Measurements from ENCODE around the gene OTULIN. TPM values are rescaled to one million over a fixed set of nuclear protein-coding genes. Genes with fewer than 3 reads are reported as not detected.

The OTULIN gene
- total and polyA plus RNA-seq, 2 of the 8 experiments (the other 6 are each of a cell fraction or from before 2014, with no cell fraction given) = 5.2 to 34.8 TPM

- H3K4me1 ChIP-seq (replicated peaks in 1 of 4; ENCODE audit: control insufficient read depth in 3 of 4, insufficient read depth in 4 of 4, low read length in 3 of 4) = no peaks in the 10 kb centered on the region
- no peak overlapping the region for H3K18ac ChIP-seq (ENCODE audit: extremely low read depth, low read length)
- no peak overlapping the region for H4K8ac ChIP-seq (ENCODE audit: extremely low read depth, insufficient read depth, low read length)
- no peak for DNase-seq (ENCODE audit: low read depth in 1 of 2, low spot score in 2 of 2)
- no peaks in the 10 kb centered on the region for H3K79me2 ChIP-seq (ENCODE audit: control insufficient read depth in 1 of 2, insufficient read depth in 2 of 2, low read length in 2 of 2)
- H3K36me3 ChIP-seq (ENCODE audit: control insufficient read depth in 2 of 4, insufficient read depth in 4 of 4, low read length in 3 of 4) = peaks cover 2 to 39% (median 16%) of the 10 kb centered on the region in 4 experiments; a peak in 6 of 8 replicates
- H3K14ac ChIP-seq (ENCODE audit: insufficient read length) = no peak overlapping the region
- FAIRE-seq = no peak
- no peak overlapping the region for H3K4me3 ChIP-seq (ENCODE audit: extremely low read depth in 1 of 4, insufficient read depth in 2 of 4, low read depth in 3 of 4, low read length in 4 of 4)
- POLR2A ChIA-PET (ENCODE audit: partially characterized antibody) = interaction anchor here (0.6 to 1.1 kb wide), 2 partner anchors 23 to 324 kb away, joined by 3 to 4 read pairs; no protein-coding TSS in a partner anchor
- peaks cover 2 to 4% of the 10 kb centered on the region in 2 experiments for H4K20me1 ChIP-seq (replicated peaks in 1 of 2; ENCODE audit: control insufficient read depth in 1 of 2, insufficient read depth in 2 of 2, low read length in 2 of 2)
- H3K79me1 ChIP-seq (ENCODE audit: low read depth, low read length) = no peaks in the 10 kb centered on the region
- H2AFZ ChIP-seq (ENCODE audit: low read length) = no peak overlapping the region
- H2BK15ac ChIP-seq (ENCODE audit: low read length) = no peak overlapping the region
- no peaks in the 10 kb centered on the region for H3K9me3 ChIP-seq (ENCODE audit: insufficient read depth in 2 of 2, low read depth in 1 of 2, low read length in 1 of 2)
- no peak overlapping the region for H3K27ac ChIP-seq (ENCODE audit: low read depth, low read length)
- no peak overlapping the region for H3K56ac ChIP-seq (replicated peaks; ENCODE audit: insufficient read length, low read depth, low read length)
- H2BK12ac ChIP-seq (ENCODE audit: low read depth, low read length) = no peak overlapping the region
- H3K23me2 ChIP-seq (ENCODE audit: low read depth, low read length) = no peaks in the 10 kb centered on the region
- no peak overlapping the region for H4K91ac ChIP-seq (replicated peaks; ENCODE audit: insufficient read length, low read length)
- H4K5ac ChIP-seq (ENCODE audit: insufficient read length, low read depth, low read length) = no peak overlapping the region
- no peak for TF ChIP-seq BRCA1 (IDR thresholded peaks at IDR 0.05; ENCODE audit: low read depth, low read length)
- H3K4ac ChIP-seq (replicated peaks; ENCODE audit: insufficient read length, low read depth, low read length) = no peak overlapping the region
- CTCF ChIA-PET (ENCODE audit: partially characterized antibody) = interaction anchor here (0.8 to 4.2 kb wide), 13 partner anchors 9 to 328 kb away, joined by 3 to 54 read pairs (median 4); no protein-coding TSS in a partner anchor
- no peak overlapping the region for H2BK5ac ChIP-seq (ENCODE audit: low read depth, low read length)
- H3K9ac ChIP-seq (replicated peaks in 1 of 4; ENCODE audit: extremely low read depth in 1 of 4, low read depth in 3 of 4, low read length in 3 of 4) = no peak overlapping the region
- H3K4me2 ChIP-seq (ENCODE audit: insufficient read depth in 1 of 2, low read depth in 2 of 2, low read length in 2 of 2) = no peak overlapping the region
- no peak overlapping the region for H3K23ac ChIP-seq (ENCODE audit: insufficient read length)
- no peak overlapping the region for H2BK120ac ChIP-seq (replicated peaks; ENCODE audit: low read depth, low read length)
- H3K27me3 ChIP-seq (replicated peaks in 1 of 4; ENCODE audit: control insufficient read depth in 3 of 4, extremely low read depth in 1 of 4, insufficient read depth in 3 of 4, low read length in 3 of 4) = no peaks in the 10 kb centered on the region
- H2AK5ac ChIP-seq (ENCODE audit: low read depth, low read length) = no peak overlapping the region
- no peak overlapping the region for H2BK20ac ChIP-seq (ENCODE audit: low read length)
Measured at GRCh38 chr5:14686517-14686916, 22.0 kb downstream of the OTULIN start.
